HEK293 (cell line): ENCODE data around the gene SERPING1.
A peak's percentile ranks its signal among the peaks of the same experiment; 100 is the strongest.

Experiments used
- GLIS1 ChIP-seq: fragments of 450-650 bp; formaldehyde crosslinking; IDR thresholded peaks from 2 replicates; pipeline ENCODE4 v1.5.1; 2016; ENCODE audit warnings: missing biosample characterization, missing genetic modification characterization
- GLIS2 ChIP-seq: fragments of 450-650 bp; formaldehyde crosslinking; IDR thresholded peaks from 2 replicates; pipeline ENCODE4 v1.5.1; 2016; ENCODE audit warnings: missing biosample characterization, missing genetic modification characterization
- MEIS1 ChIP-seq: sonication (generic); formaldehyde crosslinking; IDR thresholded peaks from 2 replicates; pipeline ENCODE4 v1.8.1; 2022; ENCODE audit warnings: missing genetic modification reagents, mild to moderate bottlenecking, borderline replicate concordance
- REPIN1 ChIP-seq: fragments of 450-650 bp; formaldehyde crosslinking; IDR thresholded peaks from 2 replicates; pipeline ENCODE4 v1.5.1; 2017; ENCODE audit warnings: missing biosample characterization, missing genetic modification characterization, low read depth
- SCRT2 ChIP-seq: fragments of 450-650 bp; formaldehyde crosslinking; IDR thresholded peaks from 2 replicates; pipeline ENCODE4 v1.5.1; 2016; ENCODE audit warnings: missing biosample characterization, missing genetic modification characterization
- SP2 ChIP-seq: fragments of 450-650 bp; formaldehyde crosslinking; IDR thresholded peaks from 2 replicates; pipeline ENCODE4 v1.5.1; 2016; ENCODE audit warnings: missing biosample characterization, missing genetic modification characterization
- ZFP3 ChIP-seq: fragments of 450-650 bp; formaldehyde crosslinking; IDR thresholded peaks from 2 replicates; pipeline ENCODE4 v1.5.1; 2016; ENCODE audit warnings: low read depth, missing biosample characterization, missing genetic modification characterization
- ZNF121 ChIP-seq: fragments of 450-650 bp; formaldehyde crosslinking; IDR thresholded peaks from 2 replicates; pipeline ENCODE4 v1.5.1; 2016; ENCODE audit warnings: missing biosample characterization, missing genetic modification characterization
- ZNF530 ChIP-seq: fragments of 450-650 bp; formaldehyde crosslinking; IDR thresholded peaks from 2 replicates; pipeline ENCODE4 v1.5.1; 2016; ENCODE audit warnings: low read depth, missing biosample characterization, missing genetic modification characterization
- ZNF596 ChIP-seq: fragments of 450-650 bp; IDR thresholded peaks from 2 replicates; pipeline ENCODE4 v1.5.0; 2018; ENCODE audit warnings: missing biosample characterization, mild to moderate bottlenecking, missing genetic modification characterization, moderate library complexity
- ZNF621 ChIP-seq: fragments of 450-650 bp; formaldehyde crosslinking; IDR thresholded peaks from 2 replicates; pipeline ENCODE4 v1.5.1; 2017; ENCODE audit warnings: missing biosample characterization, missing genetic modification characterization
- TF ChIP-seq, protein P1 (sequence below): fragments of 450-650 bp; formaldehyde crosslinking; IDR thresholded peaks from 2 replicates; pipeline ENCODE4 v1.5.1; 2016; ENCODE audit warnings: missing biosample characterization, missing genetic modification characterization
- TF ChIP-seq, protein P2 (sequence below): fragments of 450-650 bp; formaldehyde crosslinking; IDR thresholded peaks from 2 replicates; pipeline ENCODE4 v1.5.1; 2016; ENCODE audit warnings: missing biosample characterization, missing genetic modification characterization
- TF ChIP-seq, protein P3 (sequence below): fragments of 450-650 bp; formaldehyde crosslinking; IDR thresholded peaks from 2 replicates; pipeline ENCODE4 v1.5.1; 2016; ENCODE audit warnings: missing biosample characterization, missing genetic modification characterization, low read depth

DNA sequence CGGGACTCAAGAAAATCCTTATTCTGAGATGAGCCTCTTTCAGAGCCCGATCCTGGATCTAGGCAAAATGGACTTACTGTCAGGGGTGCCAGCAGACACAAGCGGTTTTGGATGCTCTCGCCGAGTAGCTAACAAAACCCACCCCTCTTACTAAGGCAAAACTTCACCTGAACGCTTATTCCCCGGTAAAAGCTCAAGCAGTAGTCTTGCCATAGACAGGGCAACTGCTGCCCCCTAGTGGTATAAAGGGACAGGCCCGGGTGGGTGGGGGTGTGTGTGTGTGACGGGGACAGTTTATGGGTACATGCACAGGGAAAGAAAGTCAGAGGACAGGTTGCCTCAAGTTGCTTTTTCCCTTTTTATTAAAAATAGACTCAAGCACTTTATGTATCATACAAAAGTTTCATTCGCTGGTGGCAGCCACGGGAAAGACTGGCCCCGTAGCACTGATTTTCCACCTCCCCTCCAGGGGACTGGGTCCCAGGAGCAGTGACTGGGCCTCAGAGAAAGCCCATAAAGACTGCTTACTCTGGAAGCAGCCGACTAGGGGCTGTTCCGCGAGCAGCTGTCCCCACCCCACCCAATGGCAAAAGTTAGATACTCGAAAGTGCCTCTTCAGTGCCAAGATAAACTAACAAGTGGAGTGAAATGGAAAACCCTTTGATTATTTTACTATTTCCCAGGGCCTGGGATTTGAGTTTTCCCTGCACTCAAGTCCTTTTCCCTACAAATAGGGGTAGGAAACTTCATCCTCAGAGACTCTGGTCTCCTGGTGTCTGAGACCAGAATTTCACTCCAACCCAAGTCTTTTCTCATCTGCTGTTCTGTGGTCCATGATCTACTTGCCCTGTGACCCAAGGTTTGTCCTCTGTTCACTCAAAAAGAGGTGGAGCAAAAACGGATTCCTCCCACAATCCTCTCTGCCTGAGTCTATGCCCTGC lies 47.5 kb downstream of the SERPING1 start:
- TF ChIP-seq ZFP3 (tag by site-specific recombination), result no peak
- TF ChIP-seq, protein P1, sequence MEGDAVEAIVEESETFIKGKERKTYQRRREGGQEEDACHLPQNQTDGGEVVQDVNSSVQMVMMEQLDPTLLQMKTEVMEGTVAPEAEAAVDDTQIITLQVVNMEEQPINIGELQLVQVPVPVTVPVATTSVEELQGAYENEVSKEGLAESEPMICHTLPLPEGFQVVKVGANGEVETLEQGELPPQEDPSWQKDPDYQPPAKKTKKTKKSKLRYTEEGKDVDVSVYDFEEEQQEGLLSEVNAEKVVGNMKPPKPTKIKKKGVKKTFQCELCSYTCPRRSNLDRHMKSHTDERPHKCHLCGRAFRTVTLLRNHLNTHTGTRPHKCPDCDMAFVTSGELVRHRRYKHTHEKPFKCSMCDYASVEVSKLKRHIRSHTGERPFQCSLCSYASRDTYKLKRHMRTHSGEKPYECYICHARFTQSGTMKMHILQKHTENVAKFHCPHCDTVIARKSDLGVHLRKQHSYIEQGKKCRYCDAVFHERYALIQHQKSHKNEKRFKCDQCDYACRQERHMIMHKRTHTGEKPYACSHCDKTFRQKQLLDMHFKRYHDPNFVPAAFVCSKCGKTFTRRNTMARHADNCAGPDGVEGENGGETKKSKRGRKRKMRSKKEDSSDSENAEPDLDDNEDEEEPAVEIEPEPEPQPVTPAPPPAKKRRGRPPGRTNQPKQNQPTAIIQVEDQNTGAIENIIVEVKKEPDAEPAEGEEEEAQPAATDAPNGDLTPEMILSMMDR (tag by site-specific recombination), result peak; percentile 40; the same call in 1 of the 2 replicates
- TF ChIP-seq SCRT2 (tag by site-specific recombination), result no peak
- no peak for TF ChIP-seq MEIS1 (CRISPR knock-in tag)
- no peak for TF ChIP-seq ZNF596 (tag by site-specific recombination)
- TF ChIP-seq GLIS2 (tag by site-specific recombination), result no peak
- TF ChIP-seq SP2 (tag by site-specific recombination), result no peak
- TF ChIP-seq, protein P2, sequence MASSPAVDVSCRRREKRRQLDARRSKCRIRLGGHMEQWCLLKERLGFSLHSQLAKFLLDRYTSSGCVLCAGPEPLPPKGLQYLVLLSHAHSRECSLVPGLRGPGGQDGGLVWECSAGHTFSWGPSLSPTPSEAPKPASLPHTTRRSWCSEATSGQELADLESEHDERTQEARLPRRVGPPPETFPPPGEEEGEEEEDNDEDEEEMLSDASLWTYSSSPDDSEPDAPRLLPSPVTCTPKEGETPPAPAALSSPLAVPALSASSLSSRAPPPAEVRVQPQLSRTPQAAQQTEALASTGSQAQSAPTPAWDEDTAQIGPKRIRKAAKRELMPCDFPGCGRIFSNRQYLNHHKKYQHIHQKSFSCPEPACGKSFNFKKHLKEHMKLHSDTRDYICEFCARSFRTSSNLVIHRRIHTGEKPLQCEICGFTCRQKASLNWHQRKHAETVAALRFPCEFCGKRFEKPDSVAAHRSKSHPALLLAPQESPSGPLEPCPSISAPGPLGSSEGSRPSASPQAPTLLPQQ, result no peak
- no peak for TF ChIP-seq ZNF621 (tag by site-specific recombination)
- no peak for TF ChIP-seq GLIS1 (tag by site-specific recombination)
- TF ChIP-seq REPIN1 (tag by site-specific recombination), result no peak
- TF ChIP-seq ZNF530 (tag by site-specific recombination), result no peak
- TF ChIP-seq ZNF121 (tag by site-specific recombination), result no peak
- TF ChIP-seq, protein P3, sequence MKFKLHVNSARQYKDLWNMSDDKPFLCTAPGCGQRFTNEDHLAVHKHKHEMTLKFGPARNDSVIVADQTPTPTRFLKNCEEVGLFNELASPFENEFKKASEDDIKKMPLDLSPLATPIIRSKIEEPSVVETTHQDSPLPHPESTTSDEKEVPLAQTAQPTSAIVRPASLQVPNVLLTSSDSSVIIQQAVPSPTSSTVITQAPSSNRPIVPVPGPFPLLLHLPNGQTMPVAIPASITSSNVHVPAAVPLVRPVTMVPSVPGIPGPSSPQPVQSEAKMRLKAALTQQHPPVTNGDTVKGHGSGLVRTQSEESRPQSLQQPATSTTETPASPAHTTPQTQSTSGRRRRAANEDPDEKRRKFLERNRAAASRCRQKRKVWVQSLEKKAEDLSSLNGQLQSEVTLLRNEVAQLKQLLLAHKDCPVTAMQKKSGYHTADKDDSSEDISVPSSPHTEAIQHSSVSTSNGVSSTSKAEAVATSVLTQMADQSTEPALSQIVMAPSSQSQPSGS, result no peak
